Embryonic facial prominence (tissue), 1 donor: Measurements from ENCODE around the gene KCNK6.
A peak's percentile ranks its signal among the peaks of the same experiment; 100 is the strongest.

Experiments
- DNase-seq: peaks from one replicate; pipeline ENCODE4 v3.0.0-alpha.2; 2016; ENCODE audit errors: extremely low spot score

Gene KCNK6

GRCh38 chr19:38298821-38299680 lies 20.6 kb upstream of the KCNK6 start:
- no peak for DNase-seq

GRCh38 chr19:38303517-38304351 lies 15.9 kb upstream of the KCNK6 start, which contains the start of gene C19orf33:
TSS of gene C19orf33 (plus strand) at chr19:38304251. CDS start at chr19:38304262, 11 bp downstream.
- DNase-seq = no peak

GRCh38 chr19:38304352-38304865 lies 15.2 kb upstream of the KCNK6 start:
- DNase-seq = no peak

GRCh38 chr19:38304866-38305429 lies 14.7 kb upstream of the KCNK6 start:
- DNase-seq = no peak

GRCh38 chr19:38306236-38306635 lies 13.4 kb upstream of the KCNK6 start:
- no peak for DNase-seq

GRCh38 chr19:38307076-38307475 lies 12.6 kb upstream of the KCNK6 start:
- DNase-seq = no peak

- DNase-seq = no peak
Measured at GRCh38 chr19:38307597-38307996, 12.0 kb upstream of the KCNK6 start.

GRCh38 chr19:38308006-38308766 lies 11.5 kb upstream of the KCNK6 start:
- DNase-seq = no peak

GRCh38 chr19:38308926-38309614 lies 10.6 kb upstream of the KCNK6 start:
- DNase-seq = no peak

GRCh38 chr19:38309615-38310278 lies 9.9 kb upstream of the KCNK6 start:
- DNase-seq = no peak

- no peak for DNase-seq
Measured at GRCh38 chr19:38310279-38310670, 9.4 kb upstream of the KCNK6 start.

- no peak for DNase-seq
Measured at GRCh38 chr19:38310986-38311385, 8.7 kb upstream of the KCNK6 start.

GRCh38 chr19:38315657-38316476 lies 3.8 kb upstream of the KCNK6 start, which contains the start of gene YIF1B:
TSS of gene YIF1B (minus strand) at chr19:38315947. CDS start at chr19:38315917, 30 bp downstream.
- peak; percentile 95 for DNase-seq

- no peak for DNase-seq
Measured at GRCh38 chr19:38316477-38317067, 3.1 kb upstream of the KCNK6 start.

- no peak for DNase-seq
Measured at GRCh38 chr19:38317104-38317612, 2.5 kb upstream of the KCNK6 start.

- DNase-seq = no peak
Measured at GRCh38 chr19:38318660-38319059, 985 bp upstream of the KCNK6 start.

- DNase-seq = no peak
Measured at GRCh38 chr19:38320969-38321339, 1.3 kb downstream of the KCNK6 start.

- DNase-seq = no peak
Measured at GRCh38 chr19:38321646-38322196, 2.1 kb downstream of the KCNK6 start.
